HG03378 (cell line): ENCODE results near the gene PTPDC1.

Source experiments
- ATAC-seq: cut with Tn5 transposase; IDR thresholded peaks from one replicate; pipeline ENCODE4 v1.9.1; 2021; ENCODE audit warnings: mild to moderate bottlenecking, moderate library complexity; ENCODE audit not compliant: unreplicated experiment

PTPDC1 gene, protein sequence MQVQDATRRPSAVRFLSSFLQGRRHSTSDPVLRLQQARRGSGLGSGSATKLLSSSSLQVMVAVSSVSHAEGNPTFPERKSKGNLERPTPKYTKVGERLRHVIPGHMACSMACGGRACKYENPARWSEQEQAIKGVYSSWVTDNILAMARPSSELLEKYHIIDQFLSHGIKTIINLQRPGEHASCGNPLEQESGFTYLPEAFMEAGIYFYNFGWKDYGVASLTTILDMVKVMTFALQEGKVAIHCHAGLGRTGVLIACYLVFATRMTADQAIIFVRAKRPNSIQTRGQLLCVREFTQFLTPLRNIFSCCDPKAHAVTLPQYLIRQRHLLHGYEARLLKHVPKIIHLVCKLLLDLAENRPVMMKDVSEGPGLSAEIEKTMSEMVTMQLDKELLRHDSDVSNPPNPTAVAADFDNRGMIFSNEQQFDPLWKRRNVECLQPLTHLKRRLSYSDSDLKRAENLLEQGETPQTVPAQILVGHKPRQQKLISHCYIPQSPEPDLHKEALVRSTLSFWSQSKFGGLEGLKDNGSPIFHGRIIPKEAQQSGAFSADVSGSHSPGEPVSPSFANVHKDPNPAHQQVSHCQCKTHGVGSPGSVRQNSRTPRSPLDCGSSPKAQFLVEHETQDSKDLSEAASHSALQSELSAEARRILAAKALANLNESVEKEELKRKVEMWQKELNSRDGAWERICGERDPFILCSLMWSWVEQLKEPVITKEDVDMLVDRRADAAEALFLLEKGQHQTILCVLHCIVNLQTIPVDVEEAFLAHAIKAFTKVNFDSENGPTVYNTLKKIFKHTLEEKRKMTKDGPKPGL

DNA sequence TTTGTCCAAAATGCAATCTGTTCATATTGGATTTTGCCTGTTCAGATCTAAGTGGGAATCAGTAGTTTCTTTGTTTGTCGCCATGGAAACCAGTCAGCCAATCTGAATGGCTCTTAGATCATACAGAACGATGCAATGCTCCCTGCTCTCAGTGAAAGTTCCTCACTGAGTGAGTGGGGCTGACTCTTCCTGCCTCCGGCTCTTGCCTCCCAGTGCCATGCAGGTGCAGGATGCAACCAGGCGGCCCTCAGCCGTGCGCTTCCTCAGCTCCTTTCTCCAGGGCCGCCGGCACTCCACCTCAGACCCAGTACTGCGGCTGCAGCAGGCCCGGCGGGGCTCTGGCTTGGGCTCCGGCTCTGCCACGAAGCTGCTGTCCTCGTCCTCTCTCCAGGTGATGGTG lies at the start of gene PTPDC1:
PTPDC1 (plus strand) TSS at position 151 of the 400 bp plus-strand sequence; CDS start at position 218, 67 bp downstream.
- no peak for ATAC-seq

DNA sequence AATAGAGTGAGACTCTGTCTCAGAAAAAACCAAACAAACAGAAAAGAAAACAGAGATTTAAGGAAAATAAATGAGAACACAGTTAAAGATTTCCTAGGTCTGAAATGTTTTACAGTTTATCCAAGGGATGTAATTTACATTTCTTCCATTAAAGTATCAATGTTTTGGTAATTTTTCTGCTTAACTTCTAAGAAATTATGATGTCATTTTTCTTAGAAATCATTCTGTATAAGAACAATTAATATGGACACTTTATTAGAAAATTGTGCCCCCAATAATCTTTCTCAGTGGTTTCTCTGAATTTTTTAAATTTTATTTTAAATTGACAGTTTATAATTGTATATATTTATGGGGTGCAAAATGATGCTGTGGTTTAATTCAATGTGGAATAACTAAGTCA lies 49.8 kb upstream of the PTPDC1 start:
- ATAC-seq = no peak

DNA sequence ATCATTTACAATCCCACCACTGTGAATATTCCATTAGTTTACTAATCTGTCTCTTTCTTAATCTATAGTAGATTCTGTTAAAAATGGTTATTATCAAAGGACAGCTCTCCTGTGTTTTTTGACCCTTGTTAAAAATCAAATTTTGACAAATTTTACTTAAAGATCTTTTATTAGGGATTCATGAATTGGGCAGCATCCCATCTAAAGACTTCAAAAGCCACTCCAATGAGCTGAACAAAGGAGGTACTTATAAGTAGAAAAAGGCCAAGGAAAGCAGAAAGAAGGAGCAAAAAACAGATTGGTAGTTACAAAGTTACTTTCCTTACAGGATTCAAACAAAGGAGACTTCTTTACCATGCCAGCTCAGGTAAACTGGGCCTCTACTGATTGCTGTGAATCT lies 44.5 kb upstream of the PTPDC1 start:
- ATAC-seq = no peak

DNA sequence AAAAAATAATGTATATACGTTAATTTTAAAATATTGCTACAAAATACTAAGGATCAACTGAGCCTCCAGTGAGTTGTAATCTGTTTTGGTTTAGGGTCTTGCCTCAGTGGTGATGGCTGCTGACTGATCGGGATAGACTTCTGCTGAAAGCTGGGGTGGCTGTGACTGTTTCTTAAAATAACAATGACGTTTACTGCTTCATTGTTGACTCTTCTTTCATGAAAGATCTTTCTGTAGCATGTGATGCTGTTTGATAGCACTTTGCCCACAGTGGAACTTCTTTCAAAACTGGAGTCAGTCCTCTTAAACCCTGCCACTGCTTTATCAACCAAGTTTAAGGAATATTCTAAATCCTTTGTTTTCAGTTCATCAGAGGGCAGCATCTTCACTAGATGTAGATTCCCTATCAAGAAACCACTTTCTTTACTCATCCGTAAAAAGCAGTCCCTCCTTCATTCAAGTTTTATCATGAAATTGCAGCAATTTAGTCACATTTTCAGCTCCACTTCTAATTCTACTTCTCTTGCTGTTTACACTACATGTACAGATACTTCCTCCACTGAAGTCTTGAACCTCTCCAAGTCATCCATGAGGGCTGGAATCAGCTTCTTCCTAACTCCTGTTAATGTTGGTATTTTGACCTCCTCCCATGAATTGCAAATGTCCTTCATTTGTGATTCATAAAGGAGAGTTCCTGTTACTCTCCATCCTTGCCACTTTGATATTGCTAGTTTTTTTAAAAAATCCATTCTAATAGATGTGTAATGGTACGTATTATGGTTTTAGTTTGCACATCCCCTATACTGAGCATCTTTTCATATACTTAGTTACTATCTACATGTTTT lies 41.5 kb upstream of the PTPDC1 start:
- no peak for ATAC-seq

DNA sequence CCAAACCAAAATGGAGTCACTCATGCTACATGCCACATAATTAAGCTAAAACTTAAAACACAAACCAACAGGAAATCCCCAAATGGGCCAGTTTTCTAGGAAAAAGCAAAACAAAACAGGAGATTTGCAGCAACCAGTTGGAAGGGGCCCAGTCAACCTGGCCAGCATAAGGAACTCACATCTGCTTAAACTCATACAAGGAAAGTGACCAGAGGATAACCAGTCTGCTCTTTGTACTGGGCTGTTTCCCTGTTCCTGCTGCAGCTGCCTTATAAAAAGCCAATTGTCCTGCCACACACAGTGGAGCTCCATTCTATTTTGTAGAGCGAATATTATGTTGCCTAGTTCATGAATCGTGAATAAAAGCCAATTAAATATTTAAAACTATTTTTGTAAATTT lies 29.5 kb upstream of the PTPDC1 start:
- ATAC-seq = no peak

DNA sequence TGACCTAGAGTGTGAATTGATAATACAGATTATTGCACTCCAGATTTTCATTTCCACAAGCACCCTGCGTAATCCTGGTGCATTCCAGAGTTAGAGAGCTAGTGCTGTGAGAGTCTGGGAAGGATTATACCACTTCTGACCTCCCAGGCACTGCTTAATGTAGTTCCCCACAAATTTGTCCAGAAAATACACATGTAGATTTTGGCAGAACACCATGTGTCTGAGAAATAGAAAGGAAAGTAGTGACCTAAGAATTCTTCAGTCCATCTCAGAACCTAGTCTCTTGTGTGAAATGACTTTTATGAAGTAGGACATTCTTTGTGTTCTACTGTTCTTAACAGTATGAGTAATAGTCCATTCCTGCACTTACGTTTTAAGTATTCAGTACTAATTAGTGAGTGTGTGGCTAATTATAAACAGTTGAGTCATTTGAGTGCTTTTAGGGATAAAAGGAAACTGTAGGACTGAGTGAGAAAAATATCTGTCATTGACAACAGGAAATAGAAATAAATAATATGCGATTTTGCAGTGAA lies 27.8 kb upstream of the PTPDC1 start:
- no peak for ATAC-seq

DNA sequence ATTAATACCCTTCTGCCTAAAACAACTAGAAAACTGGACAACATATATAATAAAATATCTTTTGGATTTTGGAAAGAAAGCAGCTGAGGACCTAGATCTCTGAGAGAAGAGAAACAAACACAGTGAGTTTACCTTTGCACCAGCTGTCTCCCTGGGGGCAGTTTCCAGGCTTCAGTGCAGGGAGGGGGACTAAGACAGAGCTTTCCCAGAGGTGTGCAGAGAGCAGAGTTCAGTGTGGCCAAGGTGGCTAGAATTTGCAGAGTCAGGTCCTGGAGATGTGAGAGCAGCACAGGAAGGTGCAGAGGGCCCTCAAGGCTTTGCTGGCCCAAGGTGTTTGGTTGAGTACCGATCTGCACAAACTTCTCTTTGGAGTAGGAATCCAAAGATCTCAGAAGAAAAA lies 26.3 kb upstream of the PTPDC1 start:
- no peak for ATAC-seq

DNA sequence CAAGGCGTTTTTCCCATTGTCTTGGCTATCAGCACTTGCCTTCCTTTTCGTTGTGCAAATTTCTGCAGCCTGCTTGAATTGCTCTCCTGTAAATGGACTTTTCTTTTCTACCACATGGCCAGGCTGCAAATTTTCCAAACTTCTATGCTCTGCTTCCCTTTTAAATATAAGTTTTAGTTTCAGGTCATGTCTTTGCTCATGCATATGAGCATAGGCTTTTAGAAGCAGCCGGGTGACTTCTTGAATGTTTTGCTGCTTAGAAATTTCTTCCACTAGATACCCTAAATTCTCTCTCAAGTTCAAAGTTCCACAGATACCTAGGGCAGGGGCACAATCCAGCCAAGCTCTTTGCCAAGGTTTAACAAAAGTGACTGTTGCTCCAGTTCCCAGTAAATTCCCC lies 22.4 kb upstream of the PTPDC1 start:
- no peak for ATAC-seq

DNA sequence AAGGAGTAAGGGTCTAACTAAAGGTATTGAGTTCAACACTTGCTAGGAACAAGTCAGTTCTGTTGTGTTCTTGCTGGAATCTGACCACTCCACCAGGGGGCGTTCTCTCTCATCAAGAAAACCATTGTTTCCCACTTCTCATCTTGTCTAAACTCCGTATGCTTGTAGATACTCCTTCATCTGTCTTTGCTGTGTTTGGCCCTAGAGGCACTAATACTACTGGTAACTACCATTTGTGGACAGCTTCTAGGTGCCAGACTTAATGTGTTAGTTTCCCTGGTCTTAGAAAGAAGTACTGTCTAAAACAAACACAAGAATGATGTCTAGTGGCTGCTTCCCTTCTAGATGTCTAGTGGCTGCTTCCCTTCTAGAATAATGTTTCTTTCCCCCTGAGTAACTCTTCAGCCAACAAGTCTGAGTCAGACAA lies 18.7 kb upstream of the PTPDC1 start:
- no peak for ATAC-seq

DNA sequence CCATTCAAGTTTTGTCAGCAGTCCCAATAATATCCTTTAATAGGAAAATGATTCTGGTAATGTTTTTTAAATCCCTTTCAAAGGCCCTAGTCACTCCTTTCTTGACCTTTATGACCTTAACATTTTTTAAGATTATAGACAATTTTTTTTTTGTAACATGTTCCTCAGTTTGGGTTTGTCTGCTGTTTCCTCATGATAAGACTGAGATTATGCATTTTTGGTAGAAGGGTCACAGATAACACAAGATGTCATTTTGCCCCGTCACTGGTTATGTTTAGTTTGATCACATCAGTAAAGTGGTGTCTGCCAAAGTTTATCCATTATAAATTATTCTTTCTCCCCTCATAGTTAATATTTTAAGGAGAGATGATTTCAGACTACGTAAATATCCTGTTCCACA lies 16.0 kb upstream of the PTPDC1 start:
- ATAC-seq = no peak

DNA sequence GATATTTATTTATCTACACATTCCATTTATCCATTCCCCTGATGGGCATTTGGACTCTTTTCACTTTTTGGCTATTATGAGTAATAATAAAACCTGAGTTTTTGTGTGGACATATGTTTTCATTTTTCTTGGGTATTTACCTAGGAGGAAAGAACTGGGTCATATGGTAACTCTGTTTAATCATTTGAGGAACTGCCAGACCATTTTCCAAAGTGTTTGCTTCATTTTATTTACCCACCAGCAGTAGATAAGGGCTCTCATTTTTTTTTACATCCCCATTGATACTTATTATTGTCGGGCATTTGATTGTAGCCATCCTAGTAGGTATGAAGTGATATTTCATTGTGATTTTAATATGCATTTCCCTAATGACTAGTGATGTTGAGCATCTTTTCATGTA lies 7.7 kb upstream of the PTPDC1 start:
- no peak for ATAC-seq

DNA sequence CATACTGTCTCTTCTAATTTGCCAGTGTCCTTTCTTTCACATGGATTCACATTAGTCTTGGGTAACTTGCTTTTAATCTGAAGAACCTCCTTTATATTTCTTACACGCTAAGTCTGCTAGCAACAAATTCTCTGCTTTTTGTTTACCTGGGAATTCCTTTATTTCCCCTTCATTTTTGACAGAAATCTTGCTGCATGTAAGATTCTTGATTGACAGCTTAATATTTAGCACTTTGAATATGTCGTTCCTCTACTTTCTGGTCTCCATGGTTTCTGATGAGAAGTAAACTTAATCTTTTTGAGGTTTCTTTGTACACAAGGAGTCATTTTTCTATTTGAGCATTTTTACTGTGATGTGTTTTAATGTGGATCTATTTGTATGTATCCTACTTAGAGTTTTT lies 6.2 kb upstream of the PTPDC1 start:
- ATAC-seq = no peak

DNA sequence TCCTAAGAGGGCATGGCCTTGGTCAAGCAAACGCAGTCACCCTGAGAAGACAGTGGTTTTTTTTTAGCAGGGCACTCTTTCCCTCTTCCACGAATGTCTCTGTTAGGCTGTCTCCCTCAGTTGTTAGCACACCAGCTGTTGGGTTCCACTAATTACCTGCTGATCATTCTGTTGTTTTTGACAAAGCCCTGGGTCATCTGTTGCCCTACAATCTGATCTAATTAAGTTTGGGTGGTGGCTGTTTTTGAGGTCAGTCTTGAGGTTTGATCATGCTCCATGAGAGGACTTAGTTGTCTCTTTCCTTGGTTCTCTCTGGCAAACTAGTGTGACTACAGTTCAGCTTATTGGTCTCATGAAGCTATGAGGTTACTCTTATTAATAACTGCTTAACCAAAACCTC lies 5.0 kb upstream of the PTPDC1 start:
- no peak for ATAC-seq

DNA sequence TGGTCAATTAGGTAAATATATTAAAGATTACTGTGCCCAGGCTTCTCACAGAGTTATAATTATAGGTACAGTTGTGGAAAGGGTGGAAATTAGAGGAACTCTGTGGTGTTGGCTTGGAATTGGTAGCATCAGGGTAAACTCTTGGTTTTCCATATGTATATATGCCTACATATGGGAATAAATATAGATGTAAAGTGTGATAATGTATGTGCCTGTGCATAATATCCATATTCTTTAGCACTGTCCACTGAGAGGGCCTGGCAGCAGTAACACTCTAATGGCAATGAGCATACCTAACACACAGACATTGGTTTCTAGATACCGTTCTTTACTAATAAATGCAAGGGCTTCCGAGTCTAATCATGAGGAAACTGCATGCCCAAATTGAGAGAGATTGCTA lies 4.0 kb upstream of the PTPDC1 start:
- ATAC-seq = no peak

DNA sequence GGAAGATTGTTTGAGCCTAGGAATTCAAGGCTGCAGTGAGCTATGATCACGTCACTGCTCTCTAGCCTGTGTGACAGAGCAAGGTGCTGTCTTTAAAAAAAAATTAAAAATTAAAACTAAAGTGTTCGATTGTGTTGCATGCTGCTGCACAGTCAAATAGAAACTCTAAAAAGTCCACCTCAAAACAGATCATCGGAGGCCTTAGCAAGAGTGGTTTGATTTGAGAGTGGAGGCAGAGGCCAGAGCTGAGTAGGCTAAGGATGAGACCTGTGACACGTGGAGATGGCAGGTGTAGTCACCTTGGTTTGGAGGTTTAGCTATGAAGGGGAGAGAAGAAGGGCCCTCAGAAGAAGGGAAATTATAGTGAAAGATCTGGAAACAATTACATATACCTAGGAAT lies 2.8 kb upstream of the PTPDC1 start:
- ATAC-seq = no peak

DNA sequence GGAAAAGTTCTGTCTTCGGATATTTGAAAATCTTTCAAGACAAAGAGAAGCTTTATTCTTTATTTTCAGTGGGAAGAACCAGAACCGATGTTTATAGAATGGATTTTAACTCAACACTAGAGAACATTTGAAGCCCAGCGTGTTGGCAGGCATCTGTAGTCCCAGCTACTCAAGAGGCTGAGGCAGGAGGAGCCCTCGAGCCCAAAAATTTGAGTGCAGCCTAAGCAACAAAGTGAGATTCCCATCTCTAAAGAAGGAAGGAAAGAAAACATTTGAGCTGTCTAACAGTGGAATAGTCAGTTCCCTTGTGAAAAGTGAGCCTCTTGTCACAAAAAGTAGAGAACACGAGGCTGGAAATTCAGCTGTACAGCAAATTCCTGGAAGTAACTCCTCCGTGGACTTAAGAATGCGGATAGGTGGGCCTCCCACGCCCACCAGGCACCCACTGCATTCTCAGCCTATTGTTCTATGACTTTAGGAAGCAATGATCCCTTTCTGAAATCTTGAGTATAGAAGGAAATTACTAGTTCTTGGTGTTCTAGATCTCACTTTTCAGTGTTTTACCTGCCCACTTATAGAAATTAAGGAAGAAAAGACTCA lies 2.3 kb upstream of the PTPDC1 start:
- ATAC-seq = no peak

DNA sequence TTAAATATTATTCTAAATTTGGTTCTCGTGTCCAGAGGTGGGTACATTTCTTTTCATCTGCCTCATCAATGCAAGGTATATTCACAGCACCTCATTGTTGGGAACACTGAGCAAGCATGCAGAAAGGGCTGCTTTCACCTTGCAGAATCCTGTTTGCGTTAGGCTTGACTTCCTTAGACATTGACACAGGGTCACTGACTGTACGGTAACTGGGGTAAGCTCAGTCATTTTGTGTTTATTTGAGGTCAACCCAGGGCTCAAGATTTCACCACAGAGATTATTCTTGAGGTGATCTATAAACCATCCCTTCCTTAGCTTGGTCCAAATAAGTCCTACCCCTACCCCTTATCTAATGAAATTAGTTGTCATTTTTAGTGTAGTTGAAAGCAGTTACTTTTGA lies 1.7 kb upstream of the PTPDC1 start:
- ATAC-seq = no peak

DNA sequence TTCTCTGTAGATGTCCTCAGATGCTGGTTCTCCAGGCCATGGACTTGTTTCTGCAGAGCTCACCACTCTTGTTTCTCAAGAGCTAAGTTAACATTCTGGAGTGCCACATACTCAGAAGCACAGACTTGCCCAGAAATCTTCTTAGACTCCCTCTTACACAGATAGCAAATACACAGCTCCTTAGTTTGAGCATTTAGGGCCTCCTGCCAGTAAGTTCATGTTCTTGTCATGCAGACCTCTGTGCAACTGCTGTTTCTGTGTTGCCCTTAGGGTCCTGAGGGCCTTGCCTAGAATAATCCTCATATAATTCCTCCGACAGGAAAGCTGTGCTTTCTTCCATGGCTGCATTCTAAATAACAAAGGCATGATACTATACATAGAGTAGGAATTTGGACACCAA lies 1.3 kb upstream of the PTPDC1 start:
- ATAC-seq = no peak

DNA sequence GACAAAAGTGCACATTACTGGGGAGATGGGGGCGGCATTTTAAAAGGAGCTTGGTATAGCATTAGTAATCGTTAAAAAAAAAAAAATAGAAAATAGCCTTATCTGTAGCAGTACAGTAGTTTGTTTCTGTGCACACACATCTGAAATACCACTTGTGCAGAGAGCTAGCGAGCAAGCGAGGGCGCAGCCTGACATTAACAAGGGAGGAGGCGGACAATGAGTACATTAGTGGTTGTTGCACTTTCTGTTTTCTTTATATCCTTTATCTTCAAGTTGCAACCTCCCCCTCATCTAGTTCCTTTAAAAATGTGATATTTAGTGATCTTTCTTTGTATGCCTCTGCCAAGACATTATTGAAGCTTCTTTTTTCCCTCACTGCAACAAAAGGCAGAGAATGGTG lies 880 bp upstream of the PTPDC1 start:
- ATAC-seq = no peak

DNA sequence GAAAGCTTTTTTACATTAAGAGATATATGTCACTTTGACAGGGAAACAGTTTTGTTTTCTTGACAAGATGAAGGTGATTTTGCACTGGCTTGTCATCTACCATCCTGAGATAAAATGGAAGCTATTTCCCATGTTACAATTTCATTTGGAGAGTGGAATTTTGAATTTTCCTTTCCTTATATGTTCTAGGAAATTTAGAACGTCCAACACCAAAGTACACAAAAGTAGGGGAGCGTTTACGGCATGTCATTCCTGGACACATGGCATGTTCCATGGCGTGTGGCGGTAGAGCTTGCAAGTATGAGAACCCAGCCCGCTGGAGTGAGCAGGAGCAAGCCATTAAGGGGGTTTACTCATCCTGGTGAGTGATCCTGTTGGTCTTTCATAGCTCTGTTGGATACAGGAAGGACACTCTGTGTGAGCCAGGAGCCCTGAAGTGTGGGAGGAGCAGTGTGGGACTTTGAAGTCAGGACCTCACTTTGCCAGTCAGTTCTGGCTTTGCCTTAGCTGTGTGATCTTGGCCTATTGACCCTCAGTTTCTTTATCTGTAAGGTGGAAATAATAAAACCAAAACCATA lies 887 bp downstream of the PTPDC1 start:
- ATAC-seq = no peak
